DOHH2 (cell line): ENCODE results near the gene PLA2G4F.

ENCODE experiments used
- H3F3A ChIP-seq: fragments of 200-600 bp; sonication (generic), shearing (Covaris generic); 2 replicates; pipeline ENCODE4 v1.6.0; 2016; ENCODE audit warnings: antibody characterized with exemption, mild to moderate bottlenecking; ENCODE audit not compliant: control insufficient read depth, insufficient read depth
- H3K27ac ChIP-seq: fragments of 200-600 bp; sonication (generic); 2 replicates; pipeline ENCODE4 v1.5.1; 2014; ENCODE audit warnings: low read depth, mild to moderate bottlenecking, low read length, moderate library complexity
- H3K27me3 ChIP-seq: fragments of 200-600 bp; sonication (generic); 2 replicates; pipeline ENCODE4 v1.6.1; 2014; ENCODE audit warnings: mild to moderate bottlenecking, low read length, mixed read lengths; ENCODE audit not compliant: control insufficient read depth
- H3K36me3 ChIP-seq: fragments of 200-600 bp; sonication (generic); 2 replicates; pipeline ENCODE4 v1.6.1; 2014; ENCODE audit warnings: mild to moderate bottlenecking, low read length, moderate library complexity, mixed read lengths; ENCODE audit not compliant: control insufficient read depth
- H3K4me1 ChIP-seq: fragments of 200-600 bp; sonication (generic); 2 replicates; pipeline ENCODE4 v1.6.1; 2014; ENCODE audit warnings: mild to moderate bottlenecking, low read length, mixed read lengths; ENCODE audit not compliant: control insufficient read depth
- H3K4me2 ChIP-seq: fragments of 200-600 bp; sonication (generic); 2 replicates; pipeline ENCODE4 v1.6.0; 2014; ENCODE audit warnings: mild to moderate bottlenecking, low read length, moderate library complexity
- H3K4me3 ChIP-seq: fragments of 200-600 bp; sonication (generic); 2 replicates; pipeline ENCODE4 v1.5.1; 2014; ENCODE audit warnings: mild to moderate bottlenecking, low read length, mixed read lengths
- H3K79me2 ChIP-seq: fragments of 200-600 bp; sonication (generic); 2 replicates; pipeline ENCODE4 v1.6.1; 2014; ENCODE audit warnings: mild to moderate bottlenecking, low read length, mixed read lengths; ENCODE audit not compliant: control insufficient read depth
- H3K9me2 ChIP-seq: fragments of 200-600 bp; sonication (generic); replicated peaks from 2 replicates; pipeline ENCODE4 v1.6.1; 2014; ENCODE audit warnings: mild to moderate bottlenecking, low read length, mixed read lengths; ENCODE audit not compliant: control insufficient read depth
- H3K9me3 ChIP-seq: fragments of 200-600 bp; sonication (generic); 2 replicates; pipeline ENCODE4 v1.6.1; 2014; ENCODE audit warnings: antibody characterized with exemption, low read length, mixed read lengths; ENCODE audit not compliant: control insufficient read depth, insufficient read depth
- H4K20me1 ChIP-seq: fragments of 200-600 bp; sonication (generic); 2 replicates; pipeline ENCODE4 v1.6.0; 2014; ENCODE audit warnings: low read depth, mild to moderate bottlenecking, antibody characterized with exemption, low read length, moderate library complexity; ENCODE audit not compliant: control insufficient read depth, insufficient read depth
- EZH2phosphoT487 ChIP-seq: fragments of 200-600 bp; sonication (generic); IDR thresholded peaks from 2 replicates; pipeline ENCODE4 v1.6.1; 2017; ENCODE audit warnings: borderline replicate concordance, mild to moderate bottlenecking, antibody characterized with exemption, low read length, moderate library complexity, mixed read lengths
- TF ChIP-seq, protein P1 (sequence below): fragments of 200-600 bp; sonication (generic); IDR thresholded peaks from one replicate; pipeline ENCODE4 v1.5.1; 2014; ENCODE audit warnings: antibody characterized with exemption, mild to moderate bottlenecking, low read depth, low read length; ENCODE audit not compliant: poor library complexity, severe bottlenecking

PLA2G4F gene

DNA sequence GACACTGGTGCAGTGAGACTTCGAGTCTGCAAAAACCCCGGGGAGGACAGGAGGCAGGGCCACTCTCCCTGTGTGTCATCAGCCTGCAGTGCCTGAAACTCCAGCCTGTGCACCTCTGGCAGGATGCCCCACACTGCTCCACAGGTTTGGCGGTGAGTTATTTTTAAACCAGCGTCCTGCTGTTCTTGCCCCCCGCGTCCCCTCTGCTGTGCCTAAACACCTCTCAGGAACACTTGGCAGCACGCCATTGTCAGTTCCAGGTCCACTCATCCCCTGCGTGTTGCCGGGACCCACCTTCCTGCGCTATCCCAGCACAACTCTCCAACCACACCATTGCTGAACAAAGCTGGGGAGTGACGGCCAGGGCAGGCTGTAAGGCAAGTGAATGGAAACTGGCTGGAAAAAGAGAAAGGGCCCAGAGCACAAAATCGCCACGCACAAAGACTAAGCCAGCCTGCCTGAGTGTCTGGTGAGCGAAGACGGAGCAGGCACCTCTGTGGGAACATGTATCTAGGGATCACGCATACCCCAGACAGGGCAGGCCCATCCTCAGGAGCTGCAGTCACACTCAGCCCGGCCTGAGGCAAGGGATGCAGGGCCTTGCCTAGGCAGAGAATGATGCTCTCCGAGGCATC, 3.1 kb upstream of the PLA2G4F start:
- TF ChIP-seq, protein P1, sequence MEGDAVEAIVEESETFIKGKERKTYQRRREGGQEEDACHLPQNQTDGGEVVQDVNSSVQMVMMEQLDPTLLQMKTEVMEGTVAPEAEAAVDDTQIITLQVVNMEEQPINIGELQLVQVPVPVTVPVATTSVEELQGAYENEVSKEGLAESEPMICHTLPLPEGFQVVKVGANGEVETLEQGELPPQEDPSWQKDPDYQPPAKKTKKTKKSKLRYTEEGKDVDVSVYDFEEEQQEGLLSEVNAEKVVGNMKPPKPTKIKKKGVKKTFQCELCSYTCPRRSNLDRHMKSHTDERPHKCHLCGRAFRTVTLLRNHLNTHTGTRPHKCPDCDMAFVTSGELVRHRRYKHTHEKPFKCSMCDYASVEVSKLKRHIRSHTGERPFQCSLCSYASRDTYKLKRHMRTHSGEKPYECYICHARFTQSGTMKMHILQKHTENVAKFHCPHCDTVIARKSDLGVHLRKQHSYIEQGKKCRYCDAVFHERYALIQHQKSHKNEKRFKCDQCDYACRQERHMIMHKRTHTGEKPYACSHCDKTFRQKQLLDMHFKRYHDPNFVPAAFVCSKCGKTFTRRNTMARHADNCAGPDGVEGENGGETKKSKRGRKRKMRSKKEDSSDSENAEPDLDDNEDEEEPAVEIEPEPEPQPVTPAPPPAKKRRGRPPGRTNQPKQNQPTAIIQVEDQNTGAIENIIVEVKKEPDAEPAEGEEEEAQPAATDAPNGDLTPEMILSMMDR, result no peak
- TF ChIP-seq EZH2phosphoT487, result no peak
- peaks cover 48% of the 10 kb centered on the region for H3K36me3 ChIP-seq

DNA sequence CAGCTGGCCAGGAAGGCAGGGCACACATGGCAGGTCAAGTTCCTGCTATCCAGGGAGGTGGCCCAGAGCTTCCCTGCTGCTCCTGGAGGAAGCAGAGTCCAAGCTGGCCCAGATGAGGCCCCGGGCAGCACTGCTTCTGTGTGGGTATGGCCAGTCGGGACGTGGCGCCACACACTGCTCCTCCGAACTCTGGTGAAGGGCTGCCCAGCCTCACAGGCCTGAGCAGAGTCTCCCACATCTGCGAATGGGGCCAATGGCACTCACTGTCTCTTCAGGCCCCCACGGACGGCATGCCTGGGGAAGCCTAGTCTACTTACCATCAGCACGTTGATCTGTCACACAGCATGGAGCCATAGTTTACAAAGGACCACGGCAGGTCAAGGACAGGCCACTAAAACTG, 2.5 kb upstream of the PLA2G4F start:
- H3K27me3 ChIP-seq, result no peaks in the 10 kb centered on the region
- H3K79me2 ChIP-seq, result no peaks in the 10 kb centered on the region
- H3K4me2 ChIP-seq, result no peak overlapping the region
- H3F3A ChIP-seq, result no peaks in the 10 kb centered on the region
- peaks cover 43% of the 10 kb centered on the region for H3K36me3 ChIP-seq
- H4K20me1 ChIP-seq, result no peaks in the 10 kb centered on the region
- no peaks in the 10 kb centered on the region for H3K4me1 ChIP-seq
- TF ChIP-seq, protein P1, result no peak
- no peak for TF ChIP-seq EZH2phosphoT487
- no peaks in the 10 kb centered on the region for H3K9me3 ChIP-seq
- no peak overlapping the region for H3K27ac ChIP-seq
- H3K9me2 ChIP-seq, result no peaks in the 10 kb centered on the region
- no peak overlapping the region for H3K4me3 ChIP-seq

More for the DNA sequence above, 3.1 kb upstream of the PLA2G4F start:
- no peaks in the 10 kb centered on the region for H3K4me1 ChIP-seq
- H4K20me1 ChIP-seq, result no peaks in the 10 kb centered on the region
- H3K27ac ChIP-seq, result no peak overlapping the region
- H3K4me2 ChIP-seq, result no peak overlapping the region
- no peaks in the 10 kb centered on the region for H3F3A ChIP-seq
- H3K4me3 ChIP-seq, result no peak overlapping the region
- H3K79me2 ChIP-seq, result no peaks in the 10 kb centered on the region
- no peaks in the 10 kb centered on the region for H3K9me2 ChIP-seq
- H3K27me3 ChIP-seq, result no peaks in the 10 kb centered on the region
- H3K9me3 ChIP-seq, result no peaks in the 10 kb centered on the region

DNA sequence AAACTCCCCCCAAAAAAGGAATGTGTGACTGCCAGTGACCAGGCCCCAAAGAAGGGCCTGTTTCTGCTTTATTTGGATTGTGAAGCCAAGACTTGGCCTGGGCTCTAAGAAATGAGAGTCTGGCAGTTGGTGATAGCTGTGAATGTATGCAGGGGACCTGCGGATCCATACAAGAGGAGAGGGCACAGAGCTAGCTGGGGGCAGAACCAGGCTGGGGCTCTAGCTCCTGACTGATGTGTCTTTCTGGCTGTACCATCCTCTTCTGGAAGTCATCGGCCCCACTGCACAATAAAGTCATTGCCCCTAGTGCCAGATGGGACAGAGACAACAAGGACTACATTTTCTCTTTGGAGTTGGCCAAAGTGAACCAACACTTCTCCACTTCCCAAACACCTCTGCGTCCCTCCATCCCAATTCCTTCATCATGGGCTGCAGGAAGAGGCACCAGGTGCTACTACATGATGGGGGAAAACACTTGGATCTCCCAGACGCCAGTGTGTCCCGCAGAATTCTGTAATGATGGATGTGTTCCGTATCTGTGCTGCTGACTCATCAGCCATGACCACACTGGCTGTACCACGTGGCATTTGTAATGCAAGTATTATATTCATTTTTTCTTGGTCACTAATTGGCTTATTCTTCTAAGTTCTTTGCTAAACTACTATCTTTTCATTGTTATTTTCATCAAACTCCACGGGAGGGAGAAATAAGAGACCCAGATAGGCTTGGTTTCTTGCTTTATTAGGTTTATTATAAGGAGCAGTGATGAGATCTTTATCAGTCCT, 1.7 kb upstream of the PLA2G4F start:
- TF ChIP-seq, protein P1, result no peak
- TF ChIP-seq EZH2phosphoT487, result no peak
- Histone ChIP-seq H3K4me1 (no peaks in the 10 kb centered on the region), H3K27ac (no peak overlapping the region), H3K36me3 (peaks cover 36% of the 10 kb centered on the region), H3K4me3 (no peak overlapping the region), H3K9me2 (no peaks in the 10 kb centered on the region), H3K27me3 (no peaks in the 10 kb centered on the region), H4K20me1 (no peaks in the 10 kb centered on the region), H3K79me2 (no peaks in the 10 kb centered on the region), H3F3A (no peaks in the 10 kb centered on the region), H3K4me2 (no peak overlapping the region), H3K9me3 (no peaks in the 10 kb centered on the region)
